ENCODE data around the gene CNTN6.

DNA sequence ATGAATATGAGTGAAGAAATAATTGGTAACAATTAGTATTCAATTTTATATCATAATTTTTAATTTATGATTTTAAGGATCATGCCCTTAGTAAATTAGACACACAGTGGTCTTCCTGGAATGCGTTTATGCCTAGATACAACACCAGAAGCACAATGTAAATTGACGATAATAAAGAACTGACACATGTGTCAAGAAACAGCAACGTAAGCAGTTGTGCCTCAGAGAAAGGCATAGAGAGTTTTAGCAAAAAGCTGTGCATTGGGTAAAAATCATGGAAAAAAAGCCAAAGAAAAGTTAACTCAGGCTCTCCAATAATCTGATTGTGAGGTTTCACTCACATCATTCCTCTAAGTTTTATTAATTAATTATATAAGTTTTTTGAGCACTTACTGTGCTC, 37.0 kb upstream of the CNTN6 start:
- TF ChIP-seq, protein P1, sequence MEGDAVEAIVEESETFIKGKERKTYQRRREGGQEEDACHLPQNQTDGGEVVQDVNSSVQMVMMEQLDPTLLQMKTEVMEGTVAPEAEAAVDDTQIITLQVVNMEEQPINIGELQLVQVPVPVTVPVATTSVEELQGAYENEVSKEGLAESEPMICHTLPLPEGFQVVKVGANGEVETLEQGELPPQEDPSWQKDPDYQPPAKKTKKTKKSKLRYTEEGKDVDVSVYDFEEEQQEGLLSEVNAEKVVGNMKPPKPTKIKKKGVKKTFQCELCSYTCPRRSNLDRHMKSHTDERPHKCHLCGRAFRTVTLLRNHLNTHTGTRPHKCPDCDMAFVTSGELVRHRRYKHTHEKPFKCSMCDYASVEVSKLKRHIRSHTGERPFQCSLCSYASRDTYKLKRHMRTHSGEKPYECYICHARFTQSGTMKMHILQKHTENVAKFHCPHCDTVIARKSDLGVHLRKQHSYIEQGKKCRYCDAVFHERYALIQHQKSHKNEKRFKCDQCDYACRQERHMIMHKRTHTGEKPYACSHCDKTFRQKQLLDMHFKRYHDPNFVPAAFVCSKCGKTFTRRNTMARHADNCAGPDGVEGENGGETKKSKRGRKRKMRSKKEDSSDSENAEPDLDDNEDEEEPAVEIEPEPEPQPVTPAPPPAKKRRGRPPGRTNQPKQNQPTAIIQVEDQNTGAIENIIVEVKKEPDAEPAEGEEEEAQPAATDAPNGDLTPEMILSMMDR (IDR thresholded peaks at IDR 0.05), result no peak
- TF ChIP-seq, protein P2, sequence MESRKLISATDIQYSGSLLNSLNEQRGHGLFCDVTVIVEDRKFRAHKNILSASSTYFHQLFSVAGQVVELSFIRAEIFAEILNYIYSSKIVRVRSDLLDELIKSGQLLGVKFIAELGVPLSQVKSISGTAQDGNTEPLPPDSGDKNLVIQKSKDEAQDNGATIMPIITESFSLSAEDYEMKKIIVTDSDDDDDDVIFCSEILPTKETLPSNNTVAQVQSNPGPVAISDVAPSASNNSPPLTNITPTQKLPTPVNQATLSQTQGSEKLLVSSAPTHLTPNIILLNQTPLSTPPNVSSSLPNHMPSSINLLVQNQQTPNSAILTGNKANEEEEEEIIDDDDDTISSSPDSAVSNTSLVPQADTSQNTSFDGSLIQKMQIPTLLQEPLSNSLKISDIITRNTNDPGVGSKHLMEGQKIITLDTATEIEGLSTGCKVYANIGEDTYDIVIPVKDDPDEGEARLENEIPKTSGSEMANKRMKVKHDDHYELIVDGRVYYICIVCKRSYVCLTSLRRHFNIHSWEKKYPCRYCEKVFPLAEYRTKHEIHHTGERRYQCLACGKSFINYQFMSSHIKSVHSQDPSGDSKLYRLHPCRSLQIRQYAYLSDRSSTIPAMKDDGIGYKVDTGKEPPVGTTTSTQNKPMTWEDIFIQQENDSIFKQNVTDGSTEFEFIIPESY (IDR thresholded peaks at IDR 0.05; ENCODE audit: borderline replicate concordance, low read depth), result no peak
- no peak for TF ChIP-seq GATA2 (CRISPR knock-in tag; IDR thresholded peaks at IDR 0.05)
- TF ChIP-seq RXRA (IDR thresholded peaks at IDR 0.05; ENCODE audit: borderline replicate concordance, low read depth), result no peak
- TF ChIP-seq, protein P3, sequence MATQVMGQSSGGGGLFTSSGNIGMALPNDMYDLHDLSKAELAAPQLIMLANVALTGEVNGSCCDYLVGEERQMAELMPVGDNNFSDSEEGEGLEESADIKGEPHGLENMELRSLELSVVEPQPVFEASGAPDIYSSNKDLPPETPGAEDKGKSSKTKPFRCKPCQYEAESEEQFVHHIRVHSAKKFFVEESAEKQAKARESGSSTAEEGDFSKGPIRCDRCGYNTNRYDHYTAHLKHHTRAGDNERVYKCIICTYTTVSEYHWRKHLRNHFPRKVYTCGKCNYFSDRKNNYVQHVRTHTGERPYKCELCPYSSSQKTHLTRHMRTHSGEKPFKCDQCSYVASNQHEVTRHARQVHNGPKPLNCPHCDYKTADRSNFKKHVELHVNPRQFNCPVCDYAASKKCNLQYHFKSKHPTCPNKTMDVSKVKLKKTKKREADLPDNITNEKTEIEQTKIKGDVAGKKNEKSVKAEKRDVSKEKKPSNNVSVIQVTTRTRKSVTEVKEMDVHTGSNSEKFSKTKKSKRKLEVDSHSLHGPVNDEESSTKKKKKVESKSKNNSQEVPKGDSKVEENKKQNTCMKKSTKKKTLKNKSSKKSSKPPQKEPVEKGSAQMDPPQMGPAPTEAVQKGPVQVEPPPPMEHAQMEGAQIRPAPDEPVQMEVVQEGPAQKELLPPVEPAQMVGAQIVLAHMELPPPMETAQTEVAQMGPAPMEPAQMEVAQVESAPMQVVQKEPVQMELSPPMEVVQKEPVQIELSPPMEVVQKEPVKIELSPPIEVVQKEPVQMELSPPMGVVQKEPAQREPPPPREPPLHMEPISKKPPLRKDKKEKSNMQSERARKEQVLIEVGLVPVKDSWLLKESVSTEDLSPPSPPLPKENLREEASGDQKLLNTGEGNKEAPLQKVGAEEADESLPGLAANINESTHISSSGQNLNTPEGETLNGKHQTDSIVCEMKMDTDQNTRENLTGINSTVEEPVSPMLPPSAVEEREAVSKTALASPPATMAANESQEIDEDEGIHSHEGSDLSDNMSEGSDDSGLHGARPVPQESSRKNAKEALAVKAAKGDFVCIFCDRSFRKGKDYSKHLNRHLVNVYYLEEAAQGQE (IDR thresholded peaks at IDR 0.05; ENCODE audit: low read depth, low read length), result no peak
- TF ChIP-seq TAF1 (IDR thresholded peaks at IDR 0.05; ENCODE audit: borderline replicate concordance, low read depth, low read length), result no peak
- TF ChIP-seq YY1 (IDR thresholded peaks at IDR 0.05; ENCODE audit: low read depth), result no peak
- no peak for TF ChIP-seq GABPA (IDR thresholded peaks at IDR 0.05; ENCODE audit: low read depth)
- TF ChIP-seq JUND (IDR thresholded peaks at IDR 0.05), result no peak
- TF ChIP-seq CHD2 (IDR thresholded peaks at IDR 0.05; ENCODE audit: low read length, partially characterized antibody), result no peak
- no peak for TF ChIP-seq RAD21 (IDR thresholded peaks at IDR 0.05; ENCODE audit: low read length)
- no peak for TF ChIP-seq TCF12 (IDR thresholded peaks at IDR 0.05)
- no peak for TF ChIP-seq PBX3 (IDR thresholded peaks at IDR 0.05)
